ENCODE measurements around the gene HYAL2.

DNA sequence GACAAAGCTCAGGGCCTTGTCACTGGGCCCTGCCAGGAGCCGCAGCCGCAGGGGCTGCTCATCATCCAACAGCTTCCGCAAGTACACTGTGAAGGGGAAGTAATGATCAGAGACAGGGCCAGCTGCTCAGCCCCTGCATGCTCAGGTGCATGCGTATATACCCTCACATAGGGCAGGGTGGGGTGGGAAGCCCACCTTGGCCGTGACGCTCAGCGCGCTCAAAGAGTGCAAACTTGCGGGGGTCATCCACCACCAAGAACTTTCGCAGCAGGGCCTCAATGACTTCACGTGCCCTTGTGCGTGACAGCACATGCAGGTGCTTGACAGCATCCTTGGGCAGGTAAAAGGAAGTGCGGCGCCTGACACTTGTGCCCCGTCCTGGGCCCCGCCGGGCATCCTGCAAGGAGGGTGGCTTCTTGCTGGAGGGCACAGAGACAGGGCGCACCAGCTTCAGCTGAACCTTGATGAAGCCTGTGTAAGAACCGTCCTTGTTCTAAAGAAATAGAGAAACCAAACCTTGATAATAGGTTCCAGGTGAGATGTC, 8.9 kb upstream of the HYAL2 start:
- TF ChIP-seq CTCF (IDR thresholded peaks at IDR 0.05) (no peak), POLR2A (IDR thresholded peaks at IDR 0.05) (no peak)

All from right lobe of liver (tissue), 4 donors.